ENCODE results near the gene ASIC1. TPM values are rescaled to one million over a fixed set of nuclear protein-coding genes. Genes with fewer than 3 reads are reported as not detected.

The ASIC1 gene
- total RNA-seq, 1 donor, result 0.72 TPM

- Histone ChIP-seq H3K36me3 (ENCODE audit: insufficient read depth, low read length) (peaks cover 28% of the 10 kb centered on the region), H3K9me3 (ENCODE audit: low read depth, low read length) (no peaks in the 10 kb centered on the region), H3K27ac (ENCODE audit: low read depth, low read length) (no peak overlapping the region), H3K4me3 (ENCODE audit: insufficient read depth, low read length) (no peak overlapping the region), H3K4me2 (ENCODE audit: insufficient read depth, low read length) (no peak overlapping the region), H3K4me1 (ENCODE audit: insufficient read depth, low read length) (peaks cover 18% of the 10 kb centered on the region), H2AFZ (ENCODE audit: low read length) (no peak overlapping the region), H3K79me2 (ENCODE audit: insufficient read depth, low read length) (no peaks in the 10 kb centered on the region), H3K27me3 (ENCODE audit: insufficient read depth, low read length) (no peaks in the 10 kb centered on the region), H4K20me1 (ENCODE audit: insufficient read depth, low read length) (no peaks in the 10 kb centered on the region)
- no peak for TF ChIP-seq CTCF (IDR thresholded peaks at IDR 0.05; ENCODE audit: extremely low read depth, low read depth, low read length)
- no peak for DNase-seq (ENCODE audit: insufficient read length, low spot score, missing footprints)
These were observed 44.7 kb downstream of the ASIC1 start for GRCh38 chr12:50102131-50102531.

- H3K4me1 ChIP-seq (ENCODE audit: insufficient read depth, low read length), result peaks cover 18% of the 10 kb centered on the region
- no peak for DNase-seq (ENCODE audit: insufficient read length, low spot score, missing footprints)
These were observed 45.4 kb downstream of the ASIC1 start for GRCh38 chr12:50102646-50103309.

GRCh38 chr12:50103351-50103750 is 46.0 kb downstream of the ASIC1 start:
- H3K27ac ChIP-seq (ENCODE audit: low read depth, low read length), result no peak overlapping the region
- no peaks in the 10 kb centered on the region for H3K9me3 ChIP-seq (ENCODE audit: low read depth, low read length)
- no peaks in the 10 kb centered on the region for H3K27me3 ChIP-seq (ENCODE audit: insufficient read depth, low read length)
- peaks cover 18% of the 10 kb centered on the region for H3K36me3 ChIP-seq (ENCODE audit: insufficient read depth, low read length)
- no peaks in the 10 kb centered on the region for H4K20me1 ChIP-seq (ENCODE audit: insufficient read depth, low read length)
- DNase-seq (ENCODE audit: insufficient read length, low spot score, missing footprints), result no peak
- H3K4me2 ChIP-seq (ENCODE audit: insufficient read depth, low read length), result no peak overlapping the region
- H3K4me1 ChIP-seq (ENCODE audit: insufficient read depth, low read length), result peaks cover 18% of the 10 kb centered on the region
- no peak for TF ChIP-seq CTCF (IDR thresholded peaks at IDR 0.05; ENCODE audit: extremely low read depth, low read depth, low read length)
- no peak overlapping the region for H3K4me3 ChIP-seq (ENCODE audit: insufficient read depth, low read length)
- no peaks in the 10 kb centered on the region for H3K79me2 ChIP-seq (ENCODE audit: insufficient read depth, low read length)
- H2AFZ ChIP-seq (ENCODE audit: low read length), result no peak overlapping the region

More at GRCh38 chr12:50102646-50103309, 45.4 kb downstream of the ASIC1 start:
- H2AFZ ChIP-seq (ENCODE audit: low read length), result no peak overlapping the region
- no peaks in the 10 kb centered on the region for H4K20me1 ChIP-seq (ENCODE audit: insufficient read depth, low read length)
- no peak overlapping the region for H3K4me2 ChIP-seq (ENCODE audit: insufficient read depth, low read length)
- H3K9me3 ChIP-seq (ENCODE audit: low read depth, low read length), result no peaks in the 10 kb centered on the region
- H3K27me3 ChIP-seq (ENCODE audit: insufficient read depth, low read length), result no peaks in the 10 kb centered on the region
- no peak overlapping the region for H3K4me3 ChIP-seq (ENCODE audit: insufficient read depth, low read length)
- no peak overlapping the region for H3K27ac ChIP-seq (ENCODE audit: low read depth, low read length)
- no peak for TF ChIP-seq CTCF (IDR thresholded peaks at IDR 0.05; ENCODE audit: extremely low read depth, low read depth, low read length)
- no peaks in the 10 kb centered on the region for H3K79me2 ChIP-seq (ENCODE audit: insufficient read depth, low read length)
- H3K36me3 ChIP-seq (ENCODE audit: insufficient read depth, low read length), result peaks cover 24% of the 10 kb centered on the region

- no peaks in the 10 kb centered on the region for H4K20me1 ChIP-seq (ENCODE audit: insufficient read depth, low read length)
These were observed 46.4 kb downstream of the ASIC1 start, which contains the start of gene GPD1 for GRCh38 chr12:50103767-50104321. Gene GPD1, plus strand, starts transcription at chr12:50104008. Its CDS starts 43 bp downstream, at chr12:50104051.

More at GRCh38 chr12:50103767-50104321, 46.4 kb downstream of the ASIC1 start, which contains the start of gene GPD1:
- Histone ChIP-seq H3K4me3 (ENCODE audit: insufficient read depth, low read length) (peak within 1 kb of the TSS; percentile 25), H3K36me3 (ENCODE audit: insufficient read depth, low read length) (peaks cover 13% of the 10 kb centered on the region), H3K4me2 (ENCODE audit: insufficient read depth, low read length) (peak within 1 kb of the TSS; percentile 58), H3K4me1 (ENCODE audit: insufficient read depth, low read length) (peaks cover 18% of the 10 kb centered on the region), H3K27me3 (ENCODE audit: insufficient read depth, low read length) (no peaks in the 10 kb centered on the region), H3K79me2 (ENCODE audit: insufficient read depth, low read length) (no peaks in the 10 kb centered on the region), H3K27ac (ENCODE audit: low read depth, low read length) (no peak within 1 kb of the TSS), H2AFZ (ENCODE audit: low read length) (peak within 1 kb of the TSS; percentile 29), H3K9me3 (ENCODE audit: low read depth, low read length) (no peaks in the 10 kb centered on the region)
- DNase-seq (ENCODE audit: insufficient read length, low spot score, missing footprints), result peak; percentile 95
- TF ChIP-seq CTCF (IDR thresholded peaks at IDR 0.05; ENCODE audit: extremely low read depth, low read depth, low read length), result no peak
